HK-2 (cell line): ENCODE results near the gene BTC.
"Not testable (repeated sequence)": the region's sequence is repeated elsewhere in the genome, so short reads cannot be mapped to it uniquely, and the experiment has no call there.

Experiments used
- DNase-seq: peaks from one replicate; pipeline ENCODE4 v3.0.0-alpha.2; 2018; ENCODE audit not compliant: unreplicated experiment

BTC gene

DNA sequence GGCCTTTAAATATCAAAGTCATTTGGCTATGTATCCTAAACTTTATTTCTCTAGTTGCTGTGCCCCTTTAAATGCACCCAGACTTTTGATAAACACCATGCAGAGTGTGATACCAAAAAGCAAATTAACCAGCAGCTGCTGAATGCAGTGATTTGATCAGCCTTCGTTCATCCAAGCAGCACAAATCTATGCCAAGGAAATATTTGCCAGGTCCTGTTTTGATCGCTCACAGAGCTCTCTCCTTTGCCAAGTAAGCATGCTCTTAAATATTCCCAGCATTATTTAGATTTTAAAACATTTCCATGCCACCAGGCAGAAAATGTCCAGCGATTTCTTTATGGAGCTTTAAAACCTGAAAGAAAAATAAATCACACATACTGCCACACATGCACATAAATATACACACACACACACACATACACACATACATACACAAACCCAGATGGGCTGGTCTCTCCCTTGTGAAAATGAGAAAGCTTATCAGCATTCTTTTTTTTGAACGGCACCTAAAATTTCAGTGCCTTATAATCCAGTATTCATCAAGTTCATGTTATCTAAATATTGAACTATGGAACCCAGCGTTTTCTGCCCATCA is 35.7 kb downstream of the BTC start:
- no peak for DNase-seq

DNA sequence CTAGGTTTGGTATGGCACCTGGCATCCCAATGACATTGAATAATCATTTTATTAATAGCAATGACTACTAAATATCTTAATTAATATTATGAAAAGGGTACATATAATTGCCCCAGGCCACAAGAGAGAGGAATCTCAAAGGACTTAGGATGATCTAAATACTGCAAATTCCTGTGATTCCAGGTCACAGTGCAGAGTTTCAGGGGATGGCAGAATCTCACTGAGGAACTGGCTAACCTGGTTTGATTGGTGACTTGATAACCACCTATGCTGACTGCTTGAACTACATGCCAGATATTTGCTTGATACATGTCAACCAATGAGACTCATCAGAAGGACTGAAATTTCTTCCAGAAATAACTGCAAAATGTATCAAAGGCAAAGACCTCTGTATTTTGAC is 37.2 kb downstream of the BTC start:
- DNase-seq = no peak

- DNase-seq = no peak
Measured at GRCh38 chr4:74755486-74755885, 38.8 kb downstream of the BTC start.

DNA sequence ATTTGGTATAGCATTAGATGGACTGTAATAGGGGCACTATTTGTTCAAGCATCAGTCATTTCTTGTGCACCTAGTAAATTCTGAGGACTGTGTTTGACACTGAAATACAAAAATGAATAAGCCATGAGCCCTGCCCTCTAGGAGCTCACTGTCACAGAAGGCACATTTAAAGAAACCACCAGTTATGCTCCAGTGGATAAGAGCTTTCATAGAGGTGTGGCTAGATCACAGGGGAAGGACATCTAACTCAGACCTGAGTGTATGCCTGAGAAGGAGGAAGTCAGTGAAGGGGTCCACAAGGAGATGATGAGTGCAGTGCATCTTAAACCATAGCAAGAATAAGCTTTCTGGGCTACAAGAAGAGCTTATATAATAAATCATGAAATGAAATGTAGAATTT is 40.1 kb downstream of the BTC start:
- no peak for DNase-seq

GRCh38 chr4:74752798-74753197 is 41.5 kb downstream of the BTC start:
- no peak for DNase-seq

- DNase-seq = no peak
Measured at GRCh38 chr4:74751856-74752255, 42.5 kb downstream of the BTC start.

- DNase-seq = no peak
Measured at GRCh38 chr4:74751247-74751646, 43.1 kb downstream of the BTC start.

DNA sequence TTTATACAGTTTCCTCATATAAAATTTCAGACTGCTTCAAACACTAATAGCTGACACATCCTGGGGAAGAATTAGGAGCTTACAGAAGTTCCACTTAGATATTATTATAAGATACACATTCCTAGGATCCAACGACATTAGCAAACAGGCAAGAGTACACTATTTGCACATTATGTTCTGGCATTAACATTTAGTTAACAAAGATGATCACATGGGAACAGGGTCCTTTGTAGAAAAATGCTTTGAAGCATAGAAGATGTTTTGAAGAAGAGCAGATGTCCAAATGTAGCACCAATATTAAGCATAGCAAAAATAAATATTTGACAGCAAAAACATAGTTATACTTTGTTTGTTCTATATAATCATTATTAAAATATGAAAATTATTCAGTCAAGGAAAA is 52.1 kb downstream of the BTC start:
- DNase-seq = no peak

GRCh38 chr4:74738464-74739143 is 55.7 kb downstream of the BTC start:
- DNase-seq = no peak

GRCh38 chr4:74734995-74735394 is 59.3 kb downstream of the BTC start:
- no peak for DNase-seq

DNA sequence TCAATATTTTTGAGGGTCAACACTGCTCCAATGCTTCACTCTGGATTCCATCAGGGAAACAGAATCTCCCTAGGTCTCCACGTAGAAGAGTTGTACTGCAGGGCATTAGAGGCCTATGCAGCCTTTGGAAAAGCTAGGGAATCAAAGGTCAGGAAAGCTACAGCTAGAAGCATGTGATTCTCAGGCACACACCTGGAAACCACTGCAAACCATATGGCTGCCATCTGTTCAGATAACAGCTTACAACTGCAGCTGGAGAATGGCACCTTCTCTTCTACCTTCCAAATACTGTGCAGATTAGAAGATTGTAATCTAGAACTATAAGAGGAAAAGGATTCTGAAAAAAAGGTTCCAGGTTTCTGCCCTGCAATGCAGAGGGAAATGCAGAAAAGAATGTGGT is 60.6 kb downstream of the BTC start:
- DNase-seq = no peak

- DNase-seq = no peak
Measured at GRCh38 chr4:74724979-74725378, 69.3 kb downstream of the BTC start.

DNA sequence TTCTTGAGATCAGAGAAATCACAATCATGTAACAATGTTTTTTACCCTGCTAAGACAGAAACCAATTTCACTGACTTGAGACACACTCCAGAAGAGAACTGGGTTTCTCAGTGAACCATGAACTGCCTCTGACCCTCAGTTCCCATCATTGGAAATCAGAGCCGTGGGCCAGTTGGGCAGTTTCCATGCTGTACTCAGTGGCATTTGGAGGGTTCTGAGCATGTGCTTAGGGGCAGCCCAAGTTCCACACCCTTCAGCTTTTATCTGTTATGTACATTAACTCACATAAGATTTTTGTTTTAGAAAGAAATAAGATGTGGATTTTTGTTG is 77.9 kb downstream of the BTC start:
- DNase-seq = no peak

DNA sequence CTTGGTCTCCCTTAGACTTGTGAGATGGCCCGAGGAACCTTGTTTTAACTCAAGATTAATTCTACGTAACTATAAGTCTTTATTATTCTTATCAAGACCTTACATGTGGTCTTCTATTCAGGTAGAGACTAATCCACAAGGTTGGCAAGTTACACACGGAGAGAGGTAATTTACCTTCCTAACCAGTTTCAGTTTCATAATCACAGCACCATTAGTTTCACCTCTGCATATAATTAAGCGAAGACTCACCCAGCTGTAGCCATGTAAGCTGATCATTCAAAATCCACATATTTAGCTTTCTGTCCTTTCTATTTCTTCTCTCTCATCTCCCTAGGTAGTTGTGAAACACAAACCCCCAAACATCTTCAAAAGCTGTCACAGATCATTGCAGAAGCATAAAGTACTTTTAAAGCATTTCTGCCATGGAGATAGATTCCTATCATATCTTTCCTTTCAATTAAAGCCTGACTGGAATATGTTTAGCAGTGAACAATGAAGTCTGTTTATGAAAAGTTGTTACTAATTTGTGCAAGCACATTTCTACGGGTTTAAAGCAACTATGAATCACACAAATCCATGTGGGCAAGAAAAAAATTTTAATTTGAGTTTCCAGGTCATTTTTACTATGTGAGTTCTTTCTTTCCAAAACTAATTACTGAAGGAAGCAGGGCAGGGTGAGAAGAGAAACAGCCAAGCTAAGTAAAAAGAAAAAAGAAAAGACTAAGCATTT is 78.5 kb downstream of the BTC start:
- DNase-seq = no peak

GRCh38 chr4:74714611-74715130 is 79.7 kb downstream of the BTC start:
- no peak for DNase-seq

DNA sequence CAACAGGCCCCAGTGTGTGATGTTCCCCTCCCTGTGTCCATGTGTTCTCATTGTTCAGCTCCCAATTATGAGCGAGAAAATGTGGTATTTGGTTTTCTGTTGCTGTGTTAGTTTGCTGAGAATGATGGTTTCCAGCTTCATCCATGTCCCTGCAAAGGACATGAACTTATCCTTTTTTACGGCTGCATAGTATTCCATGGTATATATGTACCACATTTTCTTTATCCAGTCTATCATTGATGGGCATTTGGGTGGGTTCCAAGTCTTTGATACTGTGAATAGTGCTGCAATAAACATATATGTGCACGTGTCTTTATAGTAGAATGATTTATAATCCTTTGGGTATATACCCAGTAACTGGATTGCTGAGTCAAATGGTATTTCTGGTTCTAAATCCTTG is 86.2 kb downstream of the BTC start:
- DNase-seq = not testable (repeated sequence)
